Measurements from ENCODE around the gene GALNT10. TPM values are rescaled to one million over a fixed set of nuclear protein-coding genes. Genes with fewer than 3 reads are reported as not detected.

GALNT10 gene
- total and polyA plus RNA-seq, 2 of the 4 experiments (the other 2 are of a cell fraction): 46.2 to 67.0 TPM

DNA sequence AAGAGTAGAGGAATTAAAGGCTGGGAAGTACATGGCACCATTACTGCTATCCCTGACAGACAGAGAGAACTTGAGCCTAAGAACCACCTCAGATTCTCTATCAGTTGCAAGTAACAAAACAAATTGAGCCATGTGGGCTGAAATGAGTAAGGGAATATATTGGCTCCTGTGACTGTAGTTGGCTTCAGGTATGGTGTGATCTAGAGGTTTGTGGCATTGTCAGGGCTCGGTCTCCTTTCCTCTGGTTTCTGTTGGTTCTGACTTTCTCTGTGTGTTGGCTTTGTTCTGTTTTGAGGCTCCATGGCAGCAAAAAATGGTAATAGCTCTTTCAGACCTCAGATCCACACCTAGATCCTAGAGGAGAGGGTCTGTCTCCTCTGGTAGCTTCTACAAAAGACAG lies 5.7 kb downstream of the GALNT10 start:
- 0 out of 2 replicates have a peak overlapping the region, but pooled peaks have one; percentile 57 for H3K14ac ChIP-seq (replicated peaks; ENCODE audit: low read depth, low read length)
- peak overlapping the region; percentile 86 for H3K4ac ChIP-seq (ENCODE audit: low read depth, low read length)
- H3K27ac ChIP-seq (ENCODE audit: insufficient read depth, low read length): no peak overlapping the region
- no peak overlapping the region for H2BK15ac ChIP-seq (ENCODE audit: low read depth, low read length)
- intact Hi-C loops (cut with micrococcal nuclease): loop anchor here (2.0 kb wide), 3 partner anchors 91 to 249 kb away; partner anchors contain the start of gene SAP30L
- no peak for TF ChIP-seq CHD1 (IDR thresholded peaks at IDR 0.05; ENCODE audit: low read depth, low read length)
- no peak for TF ChIP-seq FOS (IDR thresholded peaks at IDR 0.05; ENCODE audit: low read depth, low read length)
- TF ChIP-seq, protein P1, sequence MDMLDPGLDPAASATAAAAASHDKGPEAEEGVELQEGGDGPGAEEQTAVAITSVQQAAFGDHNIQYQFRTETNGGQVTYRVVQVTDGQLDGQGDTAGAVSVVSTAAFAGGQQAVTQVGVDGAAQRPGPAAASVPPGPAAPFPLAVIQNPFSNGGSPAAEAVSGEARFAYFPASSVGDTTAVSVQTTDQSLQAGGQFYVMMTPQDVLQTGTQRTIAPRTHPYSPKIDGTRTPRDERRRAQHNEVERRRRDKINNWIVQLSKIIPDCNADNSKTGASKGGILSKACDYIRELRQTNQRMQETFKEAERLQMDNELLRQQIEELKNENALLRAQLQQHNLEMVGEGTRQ (IDR thresholded peaks at IDR 0.05; ENCODE audit: low read depth, low read length): no peak
- in situ Hi-C loops (cut with MboI; ENCODE audit: low sequenced_read_pairs): no loop called here
- ChIA-PET POLR2A (ENCODE audit: unreplicated experiment) (no interaction called here), CTCF (interaction anchor here (1.0 to 2.8 kb wide), 3 partner anchors 138 to 208 kb away, joined by 3 to 26 read pairs (median 6); no protein-coding TSS in a partner anchor)
- peak overlapping the region; percentile 58; the same call in 1 of the 2 replicates for H2AK5ac ChIP-seq (ENCODE audit: low read depth, low read length)
- H3K4me1 ChIP-seq (ENCODE audit: control insufficient read depth, insufficient read depth, low read length): peaks cover 42% of the 10 kb centered on the region
- no TSS peak for BruUV-seq (replicated peaks)
- peak overlapping the region; percentile 79 for H2BK120ac ChIP-seq (ENCODE audit: low read depth, low read length)
- H3K9me1 ChIP-seq (ENCODE audit: insufficient read depth, low read length): peaks cover 32% of the 10 kb centered on the region
- H3K4me3 ChIP-seq (ENCODE audit: insufficient read depth, low read depth, low read length): no peak overlapping the region
- H2BK5ac ChIP-seq (ENCODE audit: low read depth, low read length, poor library complexity, severe bottlenecking): peak overlapping the region; percentile 11
- H4K20me1 ChIP-seq (ENCODE audit: insufficient read depth, low read length): peaks cover 17% of the 10 kb centered on the region; the same call in 1 of the 2 replicates
- no CpG with 5 or more reads among the region's 1 CpG for WGBS, 2 experiments (ENCODE audit: extremely low coverage in 2 of 2, insufficient read length in 1 of 2)
- no peaks in the 10 kb centered on the region for H3K9me3 ChIP-seq (ENCODE audit: control insufficient read depth, insufficient read depth, low read length)
- no peaks in the 10 kb centered on the region for H3K27me3 ChIP-seq (ENCODE audit: control insufficient read depth, insufficient read depth, low read length)
- no peak overlapping the region for H4K5ac ChIP-seq (ENCODE audit: low read depth, low read length)
- H4K8ac ChIP-seq (ENCODE audit: low read depth in 2 of 2, low read length in 2 of 2): peak overlapping the region in 1 of 2 experiments; percentile 10; a peak in 1 of 4 replicates
- no peak overlapping the region for H2AK9ac ChIP-seq (replicated peaks; ENCODE audit: low read depth, low read length, poor library complexity)
- H3K56ac ChIP-seq (ENCODE audit: extremely low read depth, insufficient read depth, low read length): no peak overlapping the region
- H3K79me1 ChIP-seq (ENCODE audit: low read depth in 1 of 2, low read length in 2 of 2): peaks cover 29 to 85% of the 10 kb centered on the region in 2 experiments
- no peak for ATAC-seq (ENCODE audit: low read depth)
- peak overlapping the region; percentile 85 for H4K91ac ChIP-seq (ENCODE audit: insufficient read depth, low read depth, low read length)
- no peak for DNase-seq
- H3K4me2 ChIP-seq (ENCODE audit: low read depth, low read length): no peak overlapping the region
- peak overlapping the region; percentile 43; the same call in 1 of the 2 replicates for H2BK20ac ChIP-seq (ENCODE audit: low read depth, low read length)
- no peak overlapping the region for H2AFZ ChIP-seq (replicated peaks; ENCODE audit: low read length, poor library complexity)
- H3K36me3 ChIP-seq (ENCODE audit: control insufficient read depth, insufficient read depth, low read length): peaks cover 2% of the 10 kb centered on the region; the same call in 1 of the 2 replicates
- H3K18ac ChIP-seq (ENCODE audit: low read depth, low read length): no peak overlapping the region
- peak overlapping the region; percentile 72 for H3K23ac ChIP-seq (ENCODE audit: low read depth, low read length)
- dilution Hi-C loops (cut with HindIII; ENCODE audit: low sequenced_read_pairs, unreplicated experiment): no loop called here
- no peak overlapping the region for H3K9ac ChIP-seq (ENCODE audit: low read depth, low read length)

All from IMR-90 (cell line).